HCT116 (cell line): Measurements from ENCODE around the gene ACHE. TPM values are rescaled to one million over a fixed set of nuclear protein-coding genes. Genes with fewer than 3 reads are reported as not detected.

ENCODE experiments used
- ATAC-seq: fragments of 200-7000 bp; cut with Tn5 transposase; 2 replicates; pipeline ENCODE4 v1.9.1; 2020; ENCODE audit warnings: mild to moderate bottlenecking, moderate library complexity
- BruUV-seq: library from RNA; stranded (reverse); fragments of 400-500 nt; replicated peaks from 2 replicates; lab custom pipeline; 2021; lab: Mats Ljungman, UMichigan
- CTCF ChIA-PET: fragments of 300-600 bp; sonication (Branson Sonifier 250); formaldehyde crosslinking; loops from one replicate; lab custom pipeline; 2021; ENCODE audit warnings: antibody characterized with exemption; lab: Charles Lee
- POLR2A ChIA-PET: fragments of 300-600, 350-600 bp; sonication (Branson Sonifier 250); formaldehyde crosslinking; loops from one replicate; lab custom pipeline; 2021; ENCODE audit warnings: antibody characterized with exemption; lab: Charles Lee
- RAD21 ChIA-PET, 2 experiments: fragments of 300-600 bp; sonication (Branson Sonifier 250); formaldehyde crosslinking; loops; one replicate each; lab custom pipeline; 2023; ENCODE audit warnings: low total read pairs in 2 of 2; ENCODE audit not compliant: uncharacterized antibody in 2 of 2, unreplicated experiment in 2 of 2, low non-redundant PET in 1 of 2; lab: Charles Lee
- DNase-seq: peaks from one replicate; pipeline ENCODE4 v3.0.0-alpha.2; 2010; ENCODE audit warnings: low read depth, low spot score
- H2AFZ ChIP-seq: fragments of 200-600 bp; shearing (Covaris generic), sonication (generic); 2 replicates; pipeline ENCODE4 v1.6.1; 2017; ENCODE audit warnings: low read depth, mixed run types, mixed read lengths, antibody characterized with exemption, low read length; ENCODE audit not compliant: poor library complexity, severe bottlenecking
- H3K27ac ChIP-seq: 2 replicates; pipeline ENCODE4 v1.5.1; 2012; ENCODE audit warnings: low read depth, low read length
- H3K27me3 ChIP-seq: fragments of 200-600 bp; sonication (generic); 2 replicates; pipeline ENCODE4 v1.6.1; 2016; ENCODE audit warnings: mixed run types, low read length, mixed read lengths; ENCODE audit not compliant: insufficient read depth
- H3K36me3 ChIP-seq, 2 experiments: fragments of 200-500 bp in 1 of 2; fragments of 200-600 bp in 1 of 2; sonication (Bioruptor generic) in 1 of 2; sonication (generic) in 1 of 2; 2 replicates each; pipeline versions ENCODE4 v1.5.1 to v1.6.1; 2014 to 2016; ENCODE audit warnings: low read length in 2 of 2, inconsistent platforms in 1 of 2, mixed read lengths in 1 of 2, mixed run types in 1 of 2; ENCODE audit not compliant: insufficient read depth in 2 of 2, control insufficient read depth in 1 of 2
- H3K4me1 ChIP-seq, 2 experiments: fragments of 200-600 bp in 1 of 2; sonication (generic) in 1 of 2; 2 replicates each; pipeline versions ENCODE4 v1.5.1 to v1.6.1; 2012 to 2017; ENCODE audit warnings: low read length in 2 of 2, inconsistent platforms in 1 of 2, mild to moderate bottlenecking in 1 of 2, mixed read lengths in 1 of 2, mixed run types in 1 of 2, moderate library complexity in 1 of 2; ENCODE audit not compliant: insufficient read depth in 2 of 2, control insufficient read depth in 1 of 2
- H3K4me2 ChIP-seq: fragments of 200-600 bp; sonication (generic); 2 replicates; pipeline ENCODE4 v1.6.1; 2017; ENCODE audit warnings: mixed run types, low read length, mixed read lengths
- H3K4me3 ChIP-seq, 2 experiments: fragments of 200-600 bp in 1 of 2; sonication (generic) in 1 of 2; replicated peaks in 1 of 2; 2 replicates each; pipeline ENCODE4 v1.5.1; 2011 to 2016; ENCODE audit warnings: low read length in 2 of 2, control low read depth in 1 of 2, low read depth in 1 of 2, mild to moderate bottlenecking in 1 of 2, mixed read lengths in 1 of 2, mixed run types in 1 of 2
- H3K79me2 ChIP-seq: fragments of 200-600 bp; sonication (generic); 2 replicates; pipeline ENCODE4 v1.6.1; 2017; ENCODE audit warnings: mild to moderate bottlenecking, mixed run types, low read length, moderate library complexity, mixed read lengths; ENCODE audit not compliant: insufficient read depth
- H3K9ac ChIP-seq: fragments of 200-600 bp; sonication (generic); 2 replicates; pipeline ENCODE4 v1.6.1; 2016; ENCODE audit warnings: low read length, mixed read lengths
- H3K9me2 ChIP-seq: fragments of 200-600 bp; sonication (generic), shearing (Covaris generic); 2 replicates; pipeline ENCODE4 v1.6.1; 2017; ENCODE audit warnings: mixed run types, mild to moderate bottlenecking, moderate library complexity; ENCODE audit not compliant: insufficient read depth
- H3K9me3 ChIP-seq, 2 experiments: fragments of 200-500 bp in 1 of 2; fragments of 200-600 bp in 1 of 2; sonication (Bioruptor generic) in 1 of 2; sonication (generic) in 1 of 2; 2 replicates each; pipeline ENCODE4 v1.6.1; 2014 to 2017; ENCODE audit warnings: low read length in 2 of 2, mixed read lengths in 2 of 2, inconsistent platforms in 1 of 2, low read depth in 1 of 2, mild to moderate bottlenecking in 1 of 2, mixed run types in 1 of 2, moderate library complexity in 1 of 2; ENCODE audit not compliant: control insufficient read depth in 1 of 2, insufficient read depth in 1 of 2
- H4K20me1 ChIP-seq: fragments of 200-600 bp; sonication (generic), shearing (Covaris generic); 2 replicates; pipeline ENCODE4 v1.6.1; 2017; ENCODE audit warnings: mixed run types, mild to moderate bottlenecking, moderate library complexity; ENCODE audit not compliant: insufficient read depth
- CBX3 ChIP-seq: IDR thresholded peaks from 2 replicates; pipeline ENCODE4 v1.6.1; 2012; ENCODE audit warnings: low read depth
- CEBPB ChIP-seq: IDR thresholded peaks from 2 replicates; pipeline ENCODE4 v1.6.1; 2012; ENCODE audit warnings: low read depth
- EGR1 ChIP-seq: IDR thresholded peaks from 2 replicates; pipeline ENCODE4 v1.6.1; 2012; ENCODE audit warnings: low read depth
- ELF1 ChIP-seq: IDR thresholded peaks from 2 replicates; pipeline ENCODE4 v1.6.1; 2012; ENCODE audit warnings: low read depth, borderline replicate concordance
- EZH2 ChIP-seq: fragments of 200-600 bp; sonication (generic); IDR thresholded peaks from 2 replicates; pipeline ENCODE4 v1.6.1; 2017; ENCODE audit warnings: antibody characterized with exemption, mixed run types
- FOSL1 ChIP-seq: IDR thresholded peaks from 2 replicates; pipeline ENCODE4 v1.6.1; 2012; ENCODE audit warnings: low read depth
- POLR2A ChIP-seq: IDR thresholded peaks from 2 replicates; pipeline ENCODE4 v1.7.0; 2011; ENCODE audit warnings: borderline replicate concordance; ENCODE audit not compliant: insufficient read depth, insufficient read length; ENCODE audit errors: extremely low read depth
- POLR2AphosphoS5 ChIP-seq: IDR thresholded peaks from 2 replicates; pipeline ENCODE4 v1.6.1; 2011; ENCODE audit warnings: mild to moderate bottlenecking, low read depth, low read length, moderate library complexity
- RAD21 ChIP-seq: IDR thresholded peaks from 2 replicates; pipeline ENCODE4 v1.6.1; 2012; ENCODE audit warnings: low read depth, mild to moderate bottlenecking
- SIN3A ChIP-seq: IDR thresholded peaks from 2 replicates; pipeline ENCODE4 v1.6.1; 2012; ENCODE audit warnings: low read depth
- SRF ChIP-seq: IDR thresholded peaks from 2 replicates; pipeline ENCODE4 v1.6.1; 2012; ENCODE audit warnings: low read depth
- YY1 ChIP-seq: IDR thresholded peaks from 2 replicates; pipeline ENCODE4 v1.6.1; 2011; ENCODE audit warnings: low read length, low read depth, moderate library complexity, mild to moderate bottlenecking; ENCODE audit not compliant: insufficient replicate concordance; ENCODE audit errors: extremely low read depth
- ZNF274 ChIP-seq: fragments of 200-500 bp; sonication (Bioruptor generic); IDR thresholded peaks from 2 replicates; pipeline ENCODE4 v1.6.1; 2014; ENCODE audit warnings: mild to moderate bottlenecking, low read depth, low read length, inconsistent platforms
- intact Hi-C: fragments of 100-400 bp; cut with micrococcal nuclease; formaldehyde crosslinking; loops from 2 replicates; pipeline ENCODE4 v1.10.0; 2022
- total RNA-seq: library from RNA; stranded (reverse); gene quantifications from one replicate; pipeline ENCODE4 v1.2.1, GENCODE V29; 2021; ENCODE audit not compliant: unreplicated experiment
- TF ChIP-seq, protein P1 (sequence below): IDR thresholded peaks from 2 replicates; pipeline ENCODE4 v1.6.1; 2012; ENCODE audit warnings: low read depth
- TF ChIP-seq, protein P2 (sequence below): IDR thresholded peaks from 2 replicates; pipeline ENCODE4 v1.6.1; 2012
- TF ChIP-seq, protein P3 (sequence below): IDR thresholded peaks from 2 replicates; pipeline ENCODE4 v1.6.1; 2011; ENCODE audit warnings: mild to moderate bottlenecking, low read length, moderate library complexity; ENCODE audit not compliant: insufficient replicate concordance; ENCODE audit errors: extremely low read depth
- TF ChIP-seq, protein P4 (sequence below): IDR thresholded peaks from 2 replicates; pipeline ENCODE4 v1.6.1; 2012
- TF ChIP-seq, protein P5 (sequence below), 3 experiments: fragments of 200-600 bp in 1 of 3; sonication (generic) in 1 of 3; IDR thresholded peaks in 2 of 3; conservative IDR thresholded peaks in 1 of 3; 2 replicates each; pipeline ENCODE4 v1.5.1; 2012 to 2017; ENCODE audit warnings: low read depth in 2 of 3, low read length in 2 of 3, antibody characterized with exemption in 1 of 3, borderline replicate concordance in 1 of 3, control low read depth in 1 of 3, mild to moderate bottlenecking in 1 of 3, mixed read lengths in 1 of 3, mixed run types in 1 of 3, moderate library complexity in 1 of 3; ENCODE audit not compliant: insufficient read depth in 1 of 3

Gene ACHE
- total RNA-seq, 1 experiment from 2014 or later, result 1.8 TPM

DNA sequence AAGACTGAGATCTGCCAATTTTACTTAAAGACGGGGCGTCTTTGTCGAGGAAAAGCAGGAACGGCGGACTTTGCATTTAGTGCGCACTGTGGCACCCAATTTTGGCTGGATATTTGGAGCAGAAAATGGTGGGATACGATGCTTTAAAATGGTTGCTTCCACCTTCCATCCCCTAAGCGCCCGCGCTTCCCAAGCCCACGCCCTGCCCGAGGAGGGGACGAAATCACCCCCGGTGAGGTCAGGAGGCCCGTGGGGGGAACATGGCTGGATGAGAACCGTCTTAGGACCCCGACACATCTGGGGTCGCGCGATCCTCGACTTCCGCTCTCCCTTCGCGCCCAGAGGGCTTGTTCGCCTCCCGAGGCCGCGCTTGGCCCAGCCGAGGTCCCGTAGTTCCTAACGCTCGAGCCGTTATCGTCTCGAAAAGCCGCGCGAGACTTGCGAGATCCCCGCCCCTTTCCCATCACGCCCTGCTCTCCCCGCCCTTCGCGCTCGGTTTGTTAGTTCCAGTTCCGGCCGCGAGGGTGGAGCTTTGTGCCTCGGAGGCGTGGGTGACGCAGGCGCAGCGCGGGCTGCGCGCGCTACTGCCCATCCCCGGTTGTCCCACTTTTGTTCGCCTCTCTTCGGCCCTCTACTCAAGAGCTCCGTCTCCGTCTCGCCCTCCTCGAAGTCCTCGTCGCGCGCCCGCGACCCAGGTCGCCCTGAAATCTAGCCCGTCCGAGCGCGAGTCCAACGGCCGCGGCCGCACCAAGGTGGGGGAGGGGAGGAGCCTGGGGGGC, 20.9 kb downstream of the ACHE start, which contains the start of gene SRRT:
Gene SRRT, plus strand, starts transcription at position 527 of the 779 bp plus-strand sequence. CDS start 488 bp downstream, outside the sequence.
- peaks cover 72% of the 10 kb centered on the region for H3K79me2 ChIP-seq
- CTCF ChIA-PET, result interaction anchor here (0.7 to 1.1 kb wide), 7 partner anchors 15 to 269 kb away, joined by 3 to 6 read pairs (median 4); partner anchors contain the start of genes POP7, SLC12A9 and UFSP1
- TF ChIP-seq POLR2AphosphoS5, result peak; percentile 98
- TF ChIP-seq SIN3A, result no peak
- TF ChIP-seq YY1, result peak; percentile 82
- TF ChIP-seq, protein P1, sequence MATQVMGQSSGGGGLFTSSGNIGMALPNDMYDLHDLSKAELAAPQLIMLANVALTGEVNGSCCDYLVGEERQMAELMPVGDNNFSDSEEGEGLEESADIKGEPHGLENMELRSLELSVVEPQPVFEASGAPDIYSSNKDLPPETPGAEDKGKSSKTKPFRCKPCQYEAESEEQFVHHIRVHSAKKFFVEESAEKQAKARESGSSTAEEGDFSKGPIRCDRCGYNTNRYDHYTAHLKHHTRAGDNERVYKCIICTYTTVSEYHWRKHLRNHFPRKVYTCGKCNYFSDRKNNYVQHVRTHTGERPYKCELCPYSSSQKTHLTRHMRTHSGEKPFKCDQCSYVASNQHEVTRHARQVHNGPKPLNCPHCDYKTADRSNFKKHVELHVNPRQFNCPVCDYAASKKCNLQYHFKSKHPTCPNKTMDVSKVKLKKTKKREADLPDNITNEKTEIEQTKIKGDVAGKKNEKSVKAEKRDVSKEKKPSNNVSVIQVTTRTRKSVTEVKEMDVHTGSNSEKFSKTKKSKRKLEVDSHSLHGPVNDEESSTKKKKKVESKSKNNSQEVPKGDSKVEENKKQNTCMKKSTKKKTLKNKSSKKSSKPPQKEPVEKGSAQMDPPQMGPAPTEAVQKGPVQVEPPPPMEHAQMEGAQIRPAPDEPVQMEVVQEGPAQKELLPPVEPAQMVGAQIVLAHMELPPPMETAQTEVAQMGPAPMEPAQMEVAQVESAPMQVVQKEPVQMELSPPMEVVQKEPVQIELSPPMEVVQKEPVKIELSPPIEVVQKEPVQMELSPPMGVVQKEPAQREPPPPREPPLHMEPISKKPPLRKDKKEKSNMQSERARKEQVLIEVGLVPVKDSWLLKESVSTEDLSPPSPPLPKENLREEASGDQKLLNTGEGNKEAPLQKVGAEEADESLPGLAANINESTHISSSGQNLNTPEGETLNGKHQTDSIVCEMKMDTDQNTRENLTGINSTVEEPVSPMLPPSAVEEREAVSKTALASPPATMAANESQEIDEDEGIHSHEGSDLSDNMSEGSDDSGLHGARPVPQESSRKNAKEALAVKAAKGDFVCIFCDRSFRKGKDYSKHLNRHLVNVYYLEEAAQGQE, result no peak
- no peak for TF ChIP-seq EGR1
- no peak for TF ChIP-seq RAD21
- TF ChIP-seq, protein P2, sequence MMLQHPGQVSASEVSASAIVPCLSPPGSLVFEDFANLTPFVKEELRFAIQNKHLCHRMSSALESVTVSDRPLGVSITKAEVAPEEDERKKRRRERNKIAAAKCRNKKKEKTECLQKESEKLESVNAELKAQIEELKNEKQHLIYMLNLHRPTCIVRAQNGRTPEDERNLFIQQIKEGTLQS, result no peak
- TF ChIP-seq, protein P3, sequence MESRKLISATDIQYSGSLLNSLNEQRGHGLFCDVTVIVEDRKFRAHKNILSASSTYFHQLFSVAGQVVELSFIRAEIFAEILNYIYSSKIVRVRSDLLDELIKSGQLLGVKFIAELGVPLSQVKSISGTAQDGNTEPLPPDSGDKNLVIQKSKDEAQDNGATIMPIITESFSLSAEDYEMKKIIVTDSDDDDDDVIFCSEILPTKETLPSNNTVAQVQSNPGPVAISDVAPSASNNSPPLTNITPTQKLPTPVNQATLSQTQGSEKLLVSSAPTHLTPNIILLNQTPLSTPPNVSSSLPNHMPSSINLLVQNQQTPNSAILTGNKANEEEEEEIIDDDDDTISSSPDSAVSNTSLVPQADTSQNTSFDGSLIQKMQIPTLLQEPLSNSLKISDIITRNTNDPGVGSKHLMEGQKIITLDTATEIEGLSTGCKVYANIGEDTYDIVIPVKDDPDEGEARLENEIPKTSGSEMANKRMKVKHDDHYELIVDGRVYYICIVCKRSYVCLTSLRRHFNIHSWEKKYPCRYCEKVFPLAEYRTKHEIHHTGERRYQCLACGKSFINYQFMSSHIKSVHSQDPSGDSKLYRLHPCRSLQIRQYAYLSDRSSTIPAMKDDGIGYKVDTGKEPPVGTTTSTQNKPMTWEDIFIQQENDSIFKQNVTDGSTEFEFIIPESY, result peak; percentile 99
- TF ChIP-seq, protein P4, sequence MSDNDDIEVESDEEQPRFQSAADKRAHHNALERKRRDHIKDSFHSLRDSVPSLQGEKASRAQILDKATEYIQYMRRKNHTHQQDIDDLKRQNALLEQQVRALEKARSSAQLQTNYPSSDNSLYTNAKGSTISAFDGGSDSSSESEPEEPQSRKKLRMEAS, result no peak
- peak; percentile 79 for TF ChIP-seq POLR2A
- no peak for TF ChIP-seq ZNF274
- TF ChIP-seq, protein P5, sequence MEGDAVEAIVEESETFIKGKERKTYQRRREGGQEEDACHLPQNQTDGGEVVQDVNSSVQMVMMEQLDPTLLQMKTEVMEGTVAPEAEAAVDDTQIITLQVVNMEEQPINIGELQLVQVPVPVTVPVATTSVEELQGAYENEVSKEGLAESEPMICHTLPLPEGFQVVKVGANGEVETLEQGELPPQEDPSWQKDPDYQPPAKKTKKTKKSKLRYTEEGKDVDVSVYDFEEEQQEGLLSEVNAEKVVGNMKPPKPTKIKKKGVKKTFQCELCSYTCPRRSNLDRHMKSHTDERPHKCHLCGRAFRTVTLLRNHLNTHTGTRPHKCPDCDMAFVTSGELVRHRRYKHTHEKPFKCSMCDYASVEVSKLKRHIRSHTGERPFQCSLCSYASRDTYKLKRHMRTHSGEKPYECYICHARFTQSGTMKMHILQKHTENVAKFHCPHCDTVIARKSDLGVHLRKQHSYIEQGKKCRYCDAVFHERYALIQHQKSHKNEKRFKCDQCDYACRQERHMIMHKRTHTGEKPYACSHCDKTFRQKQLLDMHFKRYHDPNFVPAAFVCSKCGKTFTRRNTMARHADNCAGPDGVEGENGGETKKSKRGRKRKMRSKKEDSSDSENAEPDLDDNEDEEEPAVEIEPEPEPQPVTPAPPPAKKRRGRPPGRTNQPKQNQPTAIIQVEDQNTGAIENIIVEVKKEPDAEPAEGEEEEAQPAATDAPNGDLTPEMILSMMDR (IDR thresholded peaks at IDR 0.05 in 2 of 3, conservative IDR thresholded peaks at IDR 0.05 in 1 of 3; ENCODE audit: borderline replicate concordance in 1 of 3, insufficient read depth in 1 of 3, low read depth in 2 of 3, low read length in 2 of 3), result peak in 1 of 3 experiments; percentile 15; a peak in 1 of 6 replicates
- no peak for TF ChIP-seq FOSL1
- no peak for TF ChIP-seq SRF
- TF ChIP-seq EZH2, result no peak
- no peak for TF ChIP-seq ELF1
- TF ChIP-seq CBX3, result no peak
- no peak for TF ChIP-seq CEBPB

More for the DNA sequence above, 20.9 kb downstream of the ACHE start, which contains the start of gene SRRT:
- ChIA-PET RAD21 (interaction anchor here (0.8 to 1.1 kb wide), 2 partner anchors 15 to 47 kb away, joined by 3 to 4 read pairs; partner anchors contain the start of genes EPHB4 (in 1 of the 2) and UFSP1 (in 1 of the 2)), POLR2A (interaction anchor here (0.6 to 2.4 kb wide), 15 partner anchors 8 to 446 kb away, joined by 3 to 31 read pairs (median 3); partner anchors contain the start of genes EPHB4, POP7, SERPINE1 and TRIP6)
- peak within 1 kb of the TSS; percentile 92 for H3K4me2 ChIP-seq
- ATAC-seq (peak; percentile 92), DNase-seq (peak; percentile 96)
- H3K27me3 ChIP-seq, result no peaks in the 10 kb centered on the region
- peaks cover 25 to 56% of the 10 kb centered on the region in 2 experiments for H3K36me3 ChIP-seq
- no peak within 1 kb of the TSS for H2AFZ ChIP-seq
- H3K27ac ChIP-seq, result peak within 1 kb of the TSS; percentile 84
- peak within 1 kb of the TSS; percentile 97 for H3K9ac ChIP-seq
- intact Hi-C loops, result no loop called here
- H3K4me1 ChIP-seq, result peaks cover 12 to 24% of the 10 kb centered on the region in 2 experiments
- TSS peak; percentile 97 for BruUV-seq
- H4K20me1 ChIP-seq, result peaks cover 15% of the 10 kb centered on the region; the same call in 1 of the 2 replicates
- peak within 1 kb of the TSS; percentile 97 to 98 for H3K4me3 ChIP-seq
- H3K9me2 ChIP-seq, result no peaks in the 10 kb centered on the region
- H3K9me3 ChIP-seq, result no peaks in the 10 kb centered on the region
